SK-N-MC (cell line): ENCODE measurements around the gene LY6G6C.

Experiments used
- EZH2 ChIP-seq: fragments of 200-600 bp; sonication (generic); IDR thresholded peaks from one replicate; pipeline ENCODE4 v1.6.1; 2017; ENCODE audit warnings: antibody characterized with exemption
- FOXP2 ChIP-seq: optimal IDR thresholded peaks from 2 replicates; pipeline ENCODE3; 2011; ENCODE audit warnings: mild to moderate bottlenecking, moderate library complexity; ENCODE audit not compliant: insufficient read depth; ENCODE audit errors: extremely low read length, control extremely low read depth

DNA sequence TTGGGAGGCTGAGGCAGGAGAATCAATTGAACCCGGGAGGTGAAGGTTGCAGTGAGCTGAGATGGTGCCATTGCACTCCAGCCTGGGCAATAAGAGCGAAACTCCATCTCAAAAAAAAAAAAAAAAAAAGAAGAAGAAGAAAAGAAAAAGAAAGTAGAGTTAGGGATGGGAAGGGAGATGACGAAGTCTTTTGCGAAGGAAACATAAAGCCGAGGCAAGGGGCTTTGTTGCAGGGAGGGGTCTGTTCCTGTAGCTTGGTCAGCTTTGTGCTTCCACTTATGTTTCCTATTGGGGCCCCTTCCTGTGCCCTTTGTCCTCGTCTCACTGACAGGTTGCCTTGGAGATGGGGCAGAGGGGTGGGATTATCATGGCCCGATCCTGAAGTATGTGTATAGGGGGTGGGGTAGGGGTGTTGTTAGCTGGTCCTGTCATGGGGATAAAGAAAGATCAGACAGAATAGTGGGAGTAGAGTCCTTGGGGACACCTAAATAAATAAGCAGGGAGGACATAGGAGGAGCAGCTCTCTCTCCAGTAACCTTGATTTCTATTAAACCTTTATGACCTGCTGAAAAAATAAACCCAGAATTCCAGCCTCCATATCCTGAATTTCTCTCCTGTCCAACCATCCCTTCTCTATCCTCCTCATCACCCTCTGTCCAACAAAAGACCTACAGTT is 15.9 kb upstream of the LY6G6C start:
- TF ChIP-seq FOXP2, result no peak
- no peak for TF ChIP-seq EZH2
